ENCODE data around the gene ADGRG6. TPM values are rescaled to one million over a fixed set of nuclear protein-coding genes. Genes with fewer than 3 reads are reported as not detected.

ADGRG6 gene
- total RNA-seq, 1 experiment from 2014 or later: 2.5 TPM

DNA sequence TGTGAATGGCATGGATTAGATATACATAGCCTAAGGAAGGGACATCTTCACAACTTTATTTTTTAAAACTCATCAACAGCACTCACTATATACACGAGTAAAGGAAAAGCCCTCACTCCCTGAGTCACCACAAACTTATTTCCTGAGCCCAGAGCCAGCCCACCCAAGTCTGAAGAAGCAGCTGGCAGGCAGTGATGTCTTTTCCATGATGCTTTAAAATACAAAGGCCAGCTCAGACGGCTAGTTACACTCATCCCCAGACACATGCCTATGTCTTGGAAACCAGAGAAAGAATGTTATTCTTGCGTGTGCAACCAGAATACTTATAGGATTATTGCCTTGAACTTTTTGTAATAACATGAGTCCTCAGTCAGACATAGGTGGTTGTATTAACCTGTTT lies 114.4 kb downstream of the ADGRG6 start:
- DNase-seq: no peak
- Histone ChIP-seq H3K4ac (ENCODE audit: low read depth, low read length) (no peak overlapping the region), H3K4me2 (ENCODE audit: insufficient read depth, insufficient read length, low read length) (no peak overlapping the region), H2BK5ac (ENCODE audit: insufficient read length, low read length) (no peak overlapping the region), H3K79me1 (ENCODE audit: insufficient read depth, low read depth, low read length, poor library complexity, severe bottlenecking) (no peaks in the 10 kb centered on the region), H3K23ac (ENCODE audit: insufficient read length, low read depth, low read length) (no peak overlapping the region), H3K23me2 (ENCODE audit: insufficient read length, low read depth, low read length, poor library complexity, severe bottlenecking) (no peaks in the 10 kb centered on the region), H3K14ac (ENCODE audit: insufficient read depth, low read length) (no peak overlapping the region), H3T11ph (ENCODE audit: low read length) (no peak overlapping the region), H2BK15ac (ENCODE audit: low read depth, low read length) (no peak overlapping the region), H3K27me3 (ENCODE audit: insufficient read depth, low read length) (no peaks in the 10 kb centered on the region), H3K27ac (ENCODE audit: insufficient read length, low read depth, low read length) (no peak overlapping the region), H3K9ac (ENCODE audit: extremely low read depth, insufficient read length, low read length) (no peak overlapping the region), H4K5ac (ENCODE audit: insufficient read length, low read depth, low read length) (no peak overlapping the region), H2AK5ac (ENCODE audit: insufficient read length, low read length) (no peak overlapping the region), H2BK20ac (ENCODE audit: low read depth, low read length, poor library complexity, severe bottlenecking) (no peak overlapping the region), H4K91ac (ENCODE audit: insufficient read length, low read depth, low read length) (no peak overlapping the region), H3K56ac (ENCODE audit: insufficient read length, low read depth, low read length) (no peak overlapping the region), H3K18ac (ENCODE audit: insufficient read length, low read depth, low read length) (no peak overlapping the region), H2BK12ac (ENCODE audit: insufficient read length, low read depth, low read length) (no peak overlapping the region), H3K9me3 (ENCODE audit: control insufficient read depth, low read depth, low read length) (no peaks in the 10 kb centered on the region), H4K20me1 (ENCODE audit: control insufficient read depth, insufficient read depth, insufficient read length) (no peaks in the 10 kb centered on the region), H3K79me2 (ENCODE audit: insufficient read depth, low read length) (no peaks in the 10 kb centered on the region), H4K8ac (replicated peaks; ENCODE audit: insufficient read length, low read depth, low read length) (no peak overlapping the region), H3K4me1 (ENCODE audit: insufficient read depth, low read length) (peaks cover 2% of the 10 kb centered on the region; the same call in 1 of the 2 replicates), H2BK120ac (ENCODE audit: low read depth, low read length, poor library complexity, severe bottlenecking) (no peak overlapping the region), H2AFZ (ENCODE audit: low read length) (no peak overlapping the region)
- WGBS (ENCODE audit: extremely low coverage, insufficient read length, low lambda C conversion rate): no CpG with 5 or more reads among the region's 3 CpGs
- H3K27ac Mint-ChIP-seq: no peak overlapping the region
- TF ChIP-seq, protein P1, sequence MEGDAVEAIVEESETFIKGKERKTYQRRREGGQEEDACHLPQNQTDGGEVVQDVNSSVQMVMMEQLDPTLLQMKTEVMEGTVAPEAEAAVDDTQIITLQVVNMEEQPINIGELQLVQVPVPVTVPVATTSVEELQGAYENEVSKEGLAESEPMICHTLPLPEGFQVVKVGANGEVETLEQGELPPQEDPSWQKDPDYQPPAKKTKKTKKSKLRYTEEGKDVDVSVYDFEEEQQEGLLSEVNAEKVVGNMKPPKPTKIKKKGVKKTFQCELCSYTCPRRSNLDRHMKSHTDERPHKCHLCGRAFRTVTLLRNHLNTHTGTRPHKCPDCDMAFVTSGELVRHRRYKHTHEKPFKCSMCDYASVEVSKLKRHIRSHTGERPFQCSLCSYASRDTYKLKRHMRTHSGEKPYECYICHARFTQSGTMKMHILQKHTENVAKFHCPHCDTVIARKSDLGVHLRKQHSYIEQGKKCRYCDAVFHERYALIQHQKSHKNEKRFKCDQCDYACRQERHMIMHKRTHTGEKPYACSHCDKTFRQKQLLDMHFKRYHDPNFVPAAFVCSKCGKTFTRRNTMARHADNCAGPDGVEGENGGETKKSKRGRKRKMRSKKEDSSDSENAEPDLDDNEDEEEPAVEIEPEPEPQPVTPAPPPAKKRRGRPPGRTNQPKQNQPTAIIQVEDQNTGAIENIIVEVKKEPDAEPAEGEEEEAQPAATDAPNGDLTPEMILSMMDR (conservative IDR thresholded peaks at IDR 0.05): no peak
- no peaks in the 10 kb centered on the region for H3K27me3 Mint-ChIP-seq (ENCODE audit: low read depth)
- no peaks in the 10 kb centered on the region for H3K36me3 Mint-ChIP-seq (ENCODE audit: insufficient read depth in 1 of 3, low read depth in 3 of 3)
- H3K9me3 Mint-ChIP-seq: no peaks in the 10 kb centered on the region
- no peak overlapping the region for H3K4me3 Mint-ChIP-seq
- H3K4me1 Mint-ChIP-seq: peaks cover 28 to 38% of the 10 kb centered on the region in 2 experiments
